G401.6 (cell line): Measurements from ENCODE around the gene TVP23A.
"Not testable (repeated sequence)": the region's sequence is repeated elsewhere in the genome, so short reads cannot be mapped to it uniquely, and the experiment has no call there.

ENCODE experiments used
- FAIRE-seq: peaks from 2 replicates; lab custom pipeline; 2012; peaks lifted over from hg19 to GRCh38; lab: Jason Lieb, UNC

The TVP23A gene

GRCh38 chr16:10791048-10791447, 27.5 kb downstream of the TVP23A start:
- no peak for FAIRE-seq

DNA sequence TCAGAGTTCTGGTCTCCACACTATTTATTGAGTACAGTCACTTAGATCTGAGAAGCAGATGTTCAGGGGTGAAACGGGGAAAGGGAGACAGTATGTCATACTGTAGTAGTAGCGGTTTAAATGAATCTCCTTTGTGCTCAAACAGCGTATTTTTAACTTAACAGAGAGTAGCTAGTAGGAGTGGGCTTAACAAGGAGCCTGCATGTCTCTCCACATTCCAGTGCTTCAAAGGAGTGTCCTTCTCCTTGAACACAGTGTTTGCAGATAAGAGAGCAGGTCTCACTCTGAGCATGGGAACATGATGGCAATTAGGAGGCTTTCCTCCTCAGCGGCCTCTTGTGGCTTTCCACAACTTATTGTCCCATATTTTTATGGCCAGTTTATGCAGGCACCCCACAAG, 30.0 kb downstream of the TVP23A start:
- FAIRE-seq = not testable (repeated sequence)

DNA sequence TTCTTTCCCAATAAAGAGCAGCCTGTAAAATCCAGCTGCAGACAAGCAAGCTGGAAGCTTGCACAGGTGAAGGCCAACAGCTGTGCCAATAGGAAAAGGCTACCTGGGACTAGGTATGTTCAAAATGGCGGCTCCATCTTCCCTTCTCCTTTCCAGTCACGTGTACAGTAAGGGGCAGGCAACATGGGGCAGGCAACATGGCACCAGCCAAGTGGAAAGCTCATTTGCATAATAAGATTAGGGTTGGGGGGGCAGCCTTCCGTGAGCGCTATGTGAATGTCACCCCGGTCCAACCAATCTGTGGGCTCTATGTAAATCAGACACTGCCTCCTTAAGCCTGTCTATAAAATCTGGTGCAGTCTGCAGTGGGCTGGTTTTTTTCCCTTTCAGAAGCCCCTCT, 31.3 kb downstream of the TVP23A start:
- no peak for FAIRE-seq

DNA sequence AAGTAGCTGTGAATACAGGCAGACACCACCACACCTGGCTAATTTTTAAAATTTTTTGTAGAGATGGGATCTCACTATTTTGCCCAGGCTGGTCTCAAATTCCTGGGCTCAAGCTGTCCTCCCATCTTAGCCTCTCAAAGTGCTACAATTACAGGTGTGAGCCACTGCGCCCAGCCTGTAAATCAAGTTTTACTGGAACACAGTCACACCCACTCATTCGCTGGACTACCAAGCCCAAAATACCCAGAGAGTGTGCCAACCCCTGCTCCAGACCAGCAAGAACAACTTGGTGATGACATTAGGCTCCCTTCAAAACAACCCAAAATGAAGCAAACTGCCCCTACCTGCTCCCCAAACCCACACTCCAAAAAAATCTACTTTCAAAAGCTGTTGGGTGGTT, 36.0 kb downstream of the TVP23A start:
- no peak for FAIRE-seq

DNA sequence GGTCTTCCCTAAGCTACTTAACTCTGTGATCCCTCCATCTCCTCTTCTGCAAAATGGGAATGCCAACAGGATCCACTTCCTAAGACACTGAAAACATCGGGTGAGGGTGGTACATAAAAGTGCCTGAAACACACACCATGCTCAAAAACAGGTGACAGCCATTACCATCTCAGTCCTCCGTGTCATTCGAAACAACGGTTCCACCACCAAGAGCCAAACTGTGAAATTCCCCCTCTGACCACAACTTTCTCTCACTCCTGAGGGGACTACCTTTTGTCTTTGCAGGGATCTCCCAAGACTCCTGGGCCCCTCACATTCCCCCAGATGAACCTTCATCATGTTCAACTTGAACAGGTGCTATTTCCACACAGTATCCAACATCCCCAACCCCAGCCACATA, 38.0 kb downstream of the TVP23A start:
- FAIRE-seq = no peak

DNA sequence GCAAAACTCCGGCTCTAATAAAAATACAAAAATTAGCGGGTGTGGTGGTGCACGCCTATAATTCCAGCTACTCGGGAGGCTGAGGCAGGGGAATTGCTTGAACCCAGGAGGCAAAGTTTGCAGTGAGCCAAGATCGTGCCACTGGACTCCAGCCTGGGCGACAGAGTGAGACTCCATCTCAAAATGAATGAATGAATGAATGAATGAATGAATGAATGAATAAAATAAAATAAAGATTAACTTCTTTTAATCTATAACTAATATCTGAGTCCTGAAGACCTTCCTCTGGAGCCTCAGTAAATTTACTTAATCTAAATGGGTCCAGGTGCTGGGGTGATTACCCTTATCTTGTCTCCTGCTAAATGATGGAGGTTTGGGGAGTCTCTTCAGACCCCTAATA, 38.7 kb downstream of the TVP23A start:
- not testable (repeated sequence) for FAIRE-seq

DNA sequence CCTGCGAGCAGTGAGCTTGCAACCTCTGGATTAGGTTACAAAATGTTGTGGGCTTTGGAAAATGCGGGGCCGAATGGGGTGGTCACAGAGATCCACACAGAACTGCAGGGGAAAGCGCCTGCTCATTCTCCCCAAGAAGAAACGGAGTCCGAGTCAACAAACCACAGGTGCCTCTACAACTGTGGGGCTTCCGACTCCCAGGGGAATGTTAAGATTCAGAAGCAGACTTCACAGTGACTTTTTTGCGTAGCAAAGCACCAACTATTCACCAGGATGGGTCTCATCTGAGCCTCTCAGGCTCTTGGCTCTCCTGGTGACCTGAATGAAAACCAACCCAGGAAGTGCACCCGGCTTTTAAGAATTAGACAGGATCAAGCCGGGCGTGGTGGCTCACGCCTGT, 41.2 kb downstream of the TVP23A start:
- no peak for FAIRE-seq

GRCh38 chr16:10776923-10777322, 41.7 kb downstream of the TVP23A start:
- FAIRE-seq = not testable (repeated sequence)

GRCh38 chr16:10776280-10776679, 42.3 kb downstream of the TVP23A start:
- no peak for FAIRE-seq

- FAIRE-seq = no peak
Observed at GRCh38 chr16:10770907-10771306, 47.7 kb downstream of the TVP23A start.

GRCh38 chr16:10769381-10769780, 49.2 kb downstream of the TVP23A start:
- no peak for FAIRE-seq

DNA sequence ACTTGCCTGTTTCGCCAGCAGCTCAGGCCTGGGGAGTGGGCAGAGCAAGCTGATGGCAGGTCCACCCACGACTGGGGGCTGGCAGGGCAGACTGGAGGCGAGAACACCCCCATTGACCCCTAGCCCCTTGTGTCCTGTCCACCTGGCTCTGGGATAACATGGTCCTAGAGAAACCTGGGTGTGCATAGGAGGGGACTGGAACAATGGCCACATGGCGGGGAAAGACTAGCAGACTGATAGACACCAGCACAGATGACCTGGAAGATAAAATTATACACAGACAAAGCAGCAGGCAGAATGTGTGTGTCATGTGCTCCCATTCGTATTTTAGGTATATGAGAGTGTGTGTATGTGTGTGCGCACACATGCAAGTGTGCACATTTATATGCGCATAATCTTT, 51.5 kb downstream of the TVP23A start:
- FAIRE-seq = no peak

DNA sequence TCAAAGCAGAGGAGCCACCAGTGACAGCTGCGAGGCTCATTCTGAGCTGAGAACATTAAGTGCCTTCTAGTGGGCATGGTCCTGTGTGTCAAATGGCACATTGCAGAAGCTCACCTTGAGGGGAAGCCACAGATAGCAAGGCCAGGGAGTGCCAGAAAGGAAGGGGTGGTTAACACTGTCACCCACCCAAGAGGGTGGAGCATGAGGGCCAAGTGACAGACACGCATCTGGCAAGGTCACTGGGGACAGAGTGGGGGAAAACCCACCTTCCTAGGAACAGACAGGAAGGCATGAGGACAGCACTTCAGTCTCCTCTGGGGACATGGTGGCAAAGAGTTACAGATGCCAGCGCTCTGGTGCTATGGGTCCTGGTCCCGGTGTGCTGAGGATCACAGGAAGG, 52.8 kb downstream of the TVP23A start:
- no peak for FAIRE-seq

- FAIRE-seq = no peak
Observed at GRCh38 chr16:10763456-10763855, 55.1 kb downstream of the TVP23A start.

DNA sequence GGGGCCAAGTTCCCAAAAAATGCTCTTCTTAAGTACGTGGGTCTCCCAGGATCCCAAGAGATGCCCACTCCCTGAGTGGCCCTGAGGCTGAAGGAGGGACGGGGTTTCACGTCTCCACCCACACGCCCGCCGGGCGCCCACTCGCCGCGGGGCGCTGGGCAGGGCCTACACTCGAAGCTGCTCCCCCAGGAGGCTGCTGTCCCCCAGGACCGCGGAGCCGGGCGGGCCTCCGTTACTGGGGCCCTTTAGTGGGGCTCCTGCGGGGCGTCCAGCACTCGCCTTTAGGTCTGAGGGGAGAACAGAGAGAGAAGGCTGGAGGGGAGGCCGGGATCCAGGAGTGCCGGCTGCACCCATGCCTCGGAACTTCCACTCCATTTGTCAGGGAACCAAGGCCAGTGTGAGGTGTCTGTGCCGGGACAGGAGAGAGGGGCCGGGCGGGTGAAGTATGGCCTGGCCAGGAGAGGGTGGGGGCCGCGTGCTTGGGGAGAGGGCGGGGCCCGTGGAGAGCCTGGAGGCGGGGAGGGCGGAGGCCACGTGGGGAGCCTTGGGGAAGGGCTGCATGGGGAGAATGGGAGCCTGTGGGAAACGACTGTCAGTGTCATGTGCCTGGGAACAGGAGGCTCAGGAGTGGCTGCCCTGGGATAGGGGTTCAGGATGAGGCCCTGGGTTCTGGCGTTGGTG, 56.1 kb downstream of the TVP23A start:
- no peak for FAIRE-seq

DNA sequence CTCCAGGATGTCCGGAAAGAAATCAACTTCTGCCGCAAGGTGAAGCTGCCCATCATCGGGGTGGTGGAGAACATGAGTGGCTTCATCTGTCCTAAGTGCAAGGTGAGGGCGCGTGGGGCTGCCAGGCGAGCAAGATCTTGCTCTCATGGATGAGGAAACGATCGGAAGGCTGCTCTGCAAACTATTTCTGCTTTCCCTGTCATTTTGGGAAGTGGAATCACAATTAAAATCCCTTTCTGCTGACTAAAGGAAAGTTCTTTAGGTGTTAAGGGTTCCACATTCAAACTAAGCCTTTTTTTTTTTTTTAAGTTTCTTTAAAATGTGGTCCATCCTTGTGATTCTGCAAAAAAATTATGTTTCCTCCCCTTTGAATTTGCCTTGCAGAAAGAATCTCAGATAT, 57.2 kb downstream of the TVP23A start:
- FAIRE-seq = no peak

GRCh38 chr16:10760858-10761257, 57.7 kb downstream of the TVP23A start:
- FAIRE-seq = no peak

DNA sequence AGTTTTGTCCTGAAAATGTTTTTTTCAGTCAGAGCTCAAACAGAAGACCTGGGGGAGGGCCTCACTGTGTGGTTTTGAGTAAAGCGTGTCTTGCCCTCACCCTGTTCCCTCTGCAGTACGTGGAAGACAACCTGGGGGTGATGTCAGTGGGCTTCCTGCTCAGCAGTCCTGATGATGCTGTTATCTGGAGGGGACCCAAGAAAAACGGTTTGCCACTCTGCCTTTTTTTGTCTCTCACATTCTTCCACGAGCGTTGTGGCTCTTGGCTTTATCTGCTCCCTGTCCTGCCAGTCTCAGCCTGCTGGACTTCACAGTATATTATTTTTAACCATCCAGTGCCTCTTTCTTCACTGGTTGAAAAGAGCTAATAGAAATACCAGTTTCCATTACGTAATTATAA, 62.0 kb downstream of the TVP23A start:
- no peak for FAIRE-seq

GRCh38 chr16:10754941-10755340, 63.7 kb downstream of the TVP23A start:
- FAIRE-seq = no peak

DNA sequence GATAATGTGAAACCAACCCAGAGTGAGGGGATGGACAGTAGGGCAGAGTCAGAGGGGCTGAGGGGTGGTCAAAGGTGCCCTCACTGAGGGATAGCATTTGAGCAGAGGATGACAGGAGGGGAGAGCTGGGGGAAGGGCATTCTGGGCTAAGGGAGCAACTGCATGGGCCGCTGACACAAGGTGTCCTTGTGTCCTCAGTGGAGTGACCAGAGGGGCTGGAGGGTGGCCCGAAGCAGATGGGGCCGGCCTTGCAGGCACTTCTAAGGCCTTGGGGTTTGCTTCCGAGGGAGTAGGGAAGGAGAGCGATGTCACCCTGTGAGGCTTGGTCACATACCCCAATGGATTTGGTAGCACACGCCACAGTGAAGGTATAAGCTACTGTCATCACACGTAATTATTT, 64.9 kb downstream of the TVP23A start:
- FAIRE-seq = no peak

DNA sequence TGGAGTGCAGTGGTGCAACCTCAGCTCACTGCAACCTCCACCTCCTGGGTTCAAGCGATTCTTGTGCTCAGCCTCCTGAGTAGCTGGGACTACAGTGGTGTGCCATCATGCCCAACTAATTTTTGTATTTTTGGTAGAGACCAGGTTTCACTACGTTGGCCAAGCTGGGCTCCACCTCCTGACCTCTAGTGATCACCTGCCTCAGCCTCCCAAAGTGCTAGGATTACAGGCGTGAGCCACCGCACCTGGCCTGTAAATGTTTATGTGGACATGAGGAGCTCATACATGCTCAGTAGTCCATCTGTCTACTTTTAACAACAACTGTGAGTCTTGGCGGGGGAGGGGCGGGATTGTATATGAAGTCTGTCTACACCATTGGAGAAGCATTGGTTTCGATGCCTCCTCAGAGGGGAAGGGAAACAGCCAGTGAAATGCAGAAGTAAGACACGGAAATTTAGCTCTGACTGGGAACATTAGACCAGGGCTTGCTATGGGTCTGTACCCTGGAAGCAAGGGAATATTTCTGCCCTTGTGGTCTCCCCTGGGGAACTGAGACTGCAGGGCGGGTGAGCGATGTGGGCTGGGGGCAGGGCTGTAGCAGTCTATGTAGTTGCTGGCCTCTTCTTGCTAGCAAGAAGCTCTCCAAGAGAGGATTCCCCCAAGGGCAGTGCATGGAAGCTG, 65.6 kb downstream of the TVP23A start:
- no peak for FAIRE-seq

DNA sequence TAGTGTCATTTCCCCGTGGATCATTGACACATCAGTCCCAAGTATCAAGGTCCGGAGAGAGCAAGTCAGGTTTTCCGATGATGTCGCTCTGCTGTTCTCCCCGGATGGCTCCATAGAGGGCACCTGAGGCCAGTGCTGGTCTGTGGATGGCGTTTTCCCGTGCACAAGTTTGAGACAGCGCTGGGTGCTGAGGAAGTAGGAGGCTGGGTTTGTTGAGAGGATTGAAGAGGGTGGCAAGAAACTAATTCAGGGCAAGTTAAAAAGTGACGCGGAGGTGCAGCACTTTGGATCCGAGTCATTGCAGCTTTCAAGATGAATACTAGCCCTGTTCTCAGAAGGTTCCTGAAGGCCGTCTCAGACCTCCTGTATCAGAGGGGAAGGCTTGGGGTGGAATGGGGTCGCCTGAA, 67.3 kb downstream of the TVP23A start:
- FAIRE-seq = no peak

GRCh38 chr16:10750793-10751192, 67.8 kb downstream of the TVP23A start:
- FAIRE-seq = no peak

DNA sequence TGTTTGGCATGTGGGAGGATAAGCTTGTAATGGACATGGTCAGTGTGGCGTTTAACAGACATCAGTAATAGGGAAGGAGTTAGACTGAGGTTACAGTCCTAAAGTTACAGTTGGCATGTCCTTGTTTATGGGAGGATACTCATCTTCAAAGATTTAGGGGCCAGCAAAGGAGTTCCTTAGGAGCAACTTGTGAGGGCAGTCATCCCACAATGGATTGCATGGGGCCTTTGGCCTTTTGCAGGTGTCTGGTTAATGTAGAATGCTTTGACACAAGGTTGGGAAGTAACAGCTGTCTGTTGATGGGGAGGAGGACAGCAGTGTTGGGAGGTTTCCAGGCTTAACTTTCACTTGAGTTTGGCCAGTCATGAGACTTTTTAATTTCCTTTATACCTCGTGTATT, 72.8 kb downstream of the TVP23A start:
- no peak for FAIRE-seq
